ENCODE results near the gene RIC8B. TPM values are rescaled to one million over a fixed set of nuclear protein-coding genes. Genes with fewer than 3 reads are reported as not detected.

Gene RIC8B
- total RNA-seq, 1 donor from 2014 or later: 19.7 TPM

- no peaks in the 10 kb centered on the region for H3K9me3 ChIP-seq (ENCODE audit: insufficient read depth, low read depth, low read length)
- Mint-ChIP-seq H3K4me1 (ENCODE audit: low read depth, unreplicated experiment) (peaks cover 15% of the 10 kb centered on the region), H3K27ac (ENCODE audit: unreplicated experiment) (no peak overlapping the region), H3K27me3 (ENCODE audit: low read depth, unreplicated experiment) (peaks cover 4% of the 10 kb centered on the region), H3K36me3 (ENCODE audit: low read depth, unreplicated experiment) (no peaks in the 10 kb centered on the region), H3K4me3 (ENCODE audit: unreplicated experiment) (no peak overlapping the region), H3K9me3 (ENCODE audit: unreplicated experiment) (peaks cover 7% of the 10 kb centered on the region)
- H3K27me3 ChIP-seq (ENCODE audit: insufficient read depth, low read length): peaks cover 4% of the 10 kb centered on the region
- H3K36me3 ChIP-seq (ENCODE audit: insufficient read depth, low read length): no peaks in the 10 kb centered on the region
- TF ChIP-seq, protein P1, sequence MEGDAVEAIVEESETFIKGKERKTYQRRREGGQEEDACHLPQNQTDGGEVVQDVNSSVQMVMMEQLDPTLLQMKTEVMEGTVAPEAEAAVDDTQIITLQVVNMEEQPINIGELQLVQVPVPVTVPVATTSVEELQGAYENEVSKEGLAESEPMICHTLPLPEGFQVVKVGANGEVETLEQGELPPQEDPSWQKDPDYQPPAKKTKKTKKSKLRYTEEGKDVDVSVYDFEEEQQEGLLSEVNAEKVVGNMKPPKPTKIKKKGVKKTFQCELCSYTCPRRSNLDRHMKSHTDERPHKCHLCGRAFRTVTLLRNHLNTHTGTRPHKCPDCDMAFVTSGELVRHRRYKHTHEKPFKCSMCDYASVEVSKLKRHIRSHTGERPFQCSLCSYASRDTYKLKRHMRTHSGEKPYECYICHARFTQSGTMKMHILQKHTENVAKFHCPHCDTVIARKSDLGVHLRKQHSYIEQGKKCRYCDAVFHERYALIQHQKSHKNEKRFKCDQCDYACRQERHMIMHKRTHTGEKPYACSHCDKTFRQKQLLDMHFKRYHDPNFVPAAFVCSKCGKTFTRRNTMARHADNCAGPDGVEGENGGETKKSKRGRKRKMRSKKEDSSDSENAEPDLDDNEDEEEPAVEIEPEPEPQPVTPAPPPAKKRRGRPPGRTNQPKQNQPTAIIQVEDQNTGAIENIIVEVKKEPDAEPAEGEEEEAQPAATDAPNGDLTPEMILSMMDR (IDR thresholded peaks at IDR 0.05; ENCODE audit: insufficient read depth, low read depth, low read length): no peak
- no peak for TF ChIP-seq EZH2 (IDR thresholded peaks at IDR 0.05; ENCODE audit: insufficient read depth, low read length)
- H4K20me1 ChIP-seq (ENCODE audit: insufficient read depth, low read length): no peaks in the 10 kb centered on the region
- no peak overlapping the region for H3K27ac ChIP-seq (ENCODE audit: low read depth, low read length)
- no peak overlapping the region for H2AFZ ChIP-seq (ENCODE audit: low read depth, low read length)
- H3K4me1 ChIP-seq (ENCODE audit: insufficient read depth, low read length): peaks cover 5% of the 10 kb centered on the region
- H3K9ac ChIP-seq (ENCODE audit: low read length): no peak overlapping the region
- no peaks in the 10 kb centered on the region for H3K79me2 ChIP-seq (ENCODE audit: insufficient read depth, low read length)
- DNase-seq (ENCODE audit: low read depth) (no peak), FAIRE-seq (no peak)
- no peak overlapping the region for H3K4me3 ChIP-seq (ENCODE audit: insufficient read depth, low read depth, low read length)
- no peak overlapping the region for H3K4me2 ChIP-seq (ENCODE audit: low read length)
Measured at GRCh38 chr12:106736051-106736957, 38.2 kb upstream of the RIC8B start.

DNA sequence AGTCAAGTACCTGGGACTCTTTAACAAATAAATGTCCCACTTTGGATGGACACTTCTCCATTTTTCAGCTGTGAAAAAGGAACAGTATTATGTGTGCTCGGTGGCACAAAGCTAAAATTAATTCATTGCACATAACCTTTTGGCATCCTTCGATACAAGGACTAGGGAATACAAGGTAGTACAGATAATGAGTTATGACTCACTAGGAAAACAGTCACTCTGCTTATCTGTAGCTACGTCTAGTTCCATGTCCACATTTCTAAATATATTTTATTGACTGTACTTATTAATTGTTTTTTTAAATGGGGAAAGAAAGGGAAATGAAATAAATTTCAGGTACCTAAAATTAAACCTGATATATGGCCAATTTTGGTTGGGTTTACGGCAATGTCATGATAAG lies 35.2 kb upstream of the RIC8B start:
- no peak overlapping the region for H3K27ac ChIP-seq (ENCODE audit: low read depth, low read length)
- H3K36me3 ChIP-seq (ENCODE audit: insufficient read depth, low read length): no peaks in the 10 kb centered on the region
- no peak overlapping the region for H3K4me2 ChIP-seq (ENCODE audit: low read length)
- Mint-ChIP-seq H3K4me3 (ENCODE audit: unreplicated experiment) (no peak overlapping the region), H3K9me3 (ENCODE audit: unreplicated experiment) (no peaks in the 10 kb centered on the region), H3K4me1 (ENCODE audit: low read depth, unreplicated experiment) (peaks cover 15% of the 10 kb centered on the region), H3K27ac (ENCODE audit: unreplicated experiment) (no peak overlapping the region), H3K36me3 (ENCODE audit: low read depth, unreplicated experiment) (no peaks in the 10 kb centered on the region), H3K27me3 (ENCODE audit: low read depth, unreplicated experiment) (no peaks in the 10 kb centered on the region)
- TF ChIP-seq, protein P1 (IDR thresholded peaks at IDR 0.05; ENCODE audit: insufficient read depth, low read depth, low read length): no peak
- no peak for TF ChIP-seq EZH2 (IDR thresholded peaks at IDR 0.05; ENCODE audit: insufficient read depth, low read length)
- no peaks in the 10 kb centered on the region for H3K79me2 ChIP-seq (ENCODE audit: insufficient read depth, low read length)
- no peak overlapping the region for H3K4me3 ChIP-seq (ENCODE audit: insufficient read depth, low read depth, low read length)
- no peak overlapping the region for H2AFZ ChIP-seq (ENCODE audit: low read depth, low read length)
- peaks cover 5% of the 10 kb centered on the region for H3K4me1 ChIP-seq (ENCODE audit: insufficient read depth, low read length)
- no peaks in the 10 kb centered on the region for H4K20me1 ChIP-seq (ENCODE audit: insufficient read depth, low read length)
- H3K27me3 ChIP-seq (ENCODE audit: insufficient read depth, low read length): peaks cover 12% of the 10 kb centered on the region
- FAIRE-seq (no peak), DNase-seq (ENCODE audit: low read depth) (peak; percentile 58)
- no peak overlapping the region for H3K9ac ChIP-seq (ENCODE audit: low read length)
- H3K9me3 ChIP-seq (ENCODE audit: insufficient read depth, low read depth, low read length): no peaks in the 10 kb centered on the region

Measured in astrocyte (in vitro differentiated cells and primary cell).